ENCODE measurements around the gene MYO5A.

- no peak for TF ChIP-seq POLR2A (IDR thresholded peaks at IDR 0.05)
- TF ChIP-seq CTCF (IDR thresholded peaks at IDR 0.05): no peak
Measured at GRCh38 chr15:52277575-52277974, 251.1 kb downstream of the MYO5A start.
